ENCODE results near the gene ADNP2.
A peak's percentile ranks its signal among the peaks of the same experiment; 100 is the strongest.

Gene ADNP2

DNA sequence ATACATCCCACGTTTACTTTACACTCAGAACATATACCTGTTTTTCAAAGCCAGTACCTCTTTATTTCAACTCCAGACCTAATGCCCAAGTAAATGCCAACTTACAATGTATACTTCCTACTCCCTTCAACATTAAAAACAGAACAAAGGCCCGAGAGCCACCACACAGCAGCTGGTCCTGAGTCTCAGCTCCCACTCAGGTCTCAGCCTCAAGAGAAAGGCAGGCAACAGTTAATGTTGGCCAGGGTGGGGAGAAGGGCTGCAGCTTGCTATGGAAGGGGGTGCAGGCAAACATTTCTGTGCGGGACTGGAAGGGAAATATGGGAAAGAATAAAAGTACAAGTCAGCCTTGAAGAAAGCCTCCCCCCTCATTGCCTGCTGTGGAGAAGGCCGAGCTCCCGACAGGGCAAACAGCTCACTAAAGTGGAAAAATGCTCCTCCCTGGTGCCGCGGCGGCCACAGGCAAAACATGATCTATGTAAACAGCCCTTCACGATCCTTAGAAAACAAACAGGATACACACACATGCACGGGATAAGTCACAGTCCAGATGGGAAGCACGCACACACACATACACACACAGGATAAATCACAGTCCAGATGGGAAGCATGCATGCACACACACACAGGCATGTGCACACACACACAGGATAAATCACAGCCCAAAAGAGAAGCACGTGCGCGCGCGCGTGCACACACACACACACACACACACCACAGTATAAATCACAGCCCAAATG lies 67.4 kb downstream of the ADNP2 start:
- Histone ChIP-seq H3K27me3 (ENCODE audit: control insufficient read depth in 1 of 2, insufficient read depth in 2 of 2, low read length in 2 of 2) (no peaks in the 10 kb centered on the region), H3K27ac (ENCODE audit: low read depth, low read length) (no peak overlapping the region), H3K9ac (ENCODE audit: low read length) (no peak overlapping the region), H3K36me3 (ENCODE audit: insufficient read depth, low read length) (no peaks in the 10 kb centered on the region), H3K4me1 (ENCODE audit: insufficient read depth, low read length) (peaks cover 16% of the 10 kb centered on the region), H3K4me3 (ENCODE audit: low read depth in 1 of 2, low read length in 2 of 2) (peak overlapping the region in 1 of 2 donors; percentile 35), H3K9me3 (ENCODE audit: low read length) (no peaks in the 10 kb centered on the region)

DNA sequence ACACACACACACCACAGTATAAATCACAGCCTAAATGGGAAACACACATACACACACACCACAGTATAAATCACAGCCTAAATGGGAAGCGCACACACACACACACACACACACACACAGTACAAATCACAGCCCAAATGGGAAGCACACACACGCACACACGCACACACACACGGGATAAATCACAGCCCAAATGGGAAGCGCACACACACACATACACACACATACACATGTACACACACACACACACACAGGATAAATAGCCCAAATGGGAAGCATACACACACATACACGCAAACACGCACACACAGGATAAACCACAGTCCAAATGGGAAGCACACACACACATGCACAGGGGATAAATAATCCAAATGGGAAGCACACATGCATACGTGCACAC lies 68.1 kb downstream of the ADNP2 start:
- H3K4me1 ChIP-seq (ENCODE audit: insufficient read depth, low read length): peaks cover 12% of the 10 kb centered on the region
- H3K36me3 ChIP-seq (ENCODE audit: insufficient read depth, low read length): no peaks in the 10 kb centered on the region
- no peak overlapping the region for H3K9ac ChIP-seq (ENCODE audit: low read length)
- peak overlapping the region in 1 of 2 donors; percentile 35 for H3K4me3 ChIP-seq (ENCODE audit: low read depth in 1 of 2, low read length in 2 of 2)
- no peaks in the 10 kb centered on the region for H3K9me3 ChIP-seq (ENCODE audit: low read length)
- H3K27me3 ChIP-seq (ENCODE audit: control insufficient read depth in 1 of 2, insufficient read depth in 2 of 2, low read length in 2 of 2): no peaks in the 10 kb centered on the region
- no peak overlapping the region for H3K27ac ChIP-seq (ENCODE audit: low read depth, low read length)

DNA sequence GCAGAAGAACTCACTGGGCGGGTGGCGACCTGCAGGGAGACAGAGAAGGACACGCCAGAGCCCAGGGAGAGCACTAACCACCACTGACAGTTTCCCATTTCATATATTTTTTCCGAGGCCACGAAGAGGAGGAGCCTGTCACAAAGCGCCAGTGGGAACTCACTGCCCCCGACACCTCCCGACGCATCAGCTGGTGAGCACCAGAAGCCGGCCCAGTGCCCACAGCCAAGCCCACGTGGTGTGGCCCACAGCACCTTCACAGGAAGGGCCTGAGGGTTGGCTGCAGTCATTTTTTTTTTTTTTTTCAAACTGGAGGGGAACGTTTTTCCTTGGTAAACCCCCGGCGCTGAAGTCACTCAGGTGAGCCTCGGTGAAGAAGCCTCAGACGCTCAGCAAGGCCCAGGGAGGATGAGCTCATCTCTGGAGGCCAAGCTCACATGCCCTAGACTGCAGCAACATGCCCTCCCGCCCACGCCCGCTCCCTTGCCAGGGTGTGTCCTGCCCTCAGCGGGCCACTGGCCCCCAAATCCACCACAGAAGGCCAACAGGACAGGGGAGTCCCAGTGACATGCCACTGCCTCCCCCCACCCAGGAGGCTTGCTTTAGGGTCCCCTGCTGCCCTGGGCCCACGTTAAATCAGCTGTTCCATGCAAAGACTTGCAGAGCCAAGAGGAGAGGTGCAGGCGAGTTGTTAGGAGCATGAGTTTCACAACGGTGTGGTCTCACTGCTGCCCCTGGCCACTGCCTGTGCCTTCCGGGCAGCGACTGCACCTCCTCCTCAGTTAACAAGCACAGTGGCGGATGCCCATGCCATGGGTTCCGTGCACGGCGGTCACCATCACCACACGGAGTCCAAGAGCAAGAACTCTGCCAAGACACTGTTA lies 70.1 kb downstream of the ADNP2 start:
- Histone ChIP-seq H3K36me3 (ENCODE audit: insufficient read depth, low read length) (no peaks in the 10 kb centered on the region), H3K4me1 (ENCODE audit: insufficient read depth, low read length) (peaks cover 12% of the 10 kb centered on the region), H3K9ac (ENCODE audit: low read length) (no peak overlapping the region), H3K27ac (ENCODE audit: low read depth, low read length) (no peak overlapping the region), H3K27me3 (ENCODE audit: control insufficient read depth in 1 of 2, insufficient read depth in 2 of 2, low read length in 2 of 2) (no peaks in the 10 kb centered on the region), H3K9me3 (ENCODE audit: low read length) (no peaks in the 10 kb centered on the region), H3K4me3 (ENCODE audit: low read depth in 1 of 2, low read length in 2 of 2) (no peak overlapping the region)

DNA sequence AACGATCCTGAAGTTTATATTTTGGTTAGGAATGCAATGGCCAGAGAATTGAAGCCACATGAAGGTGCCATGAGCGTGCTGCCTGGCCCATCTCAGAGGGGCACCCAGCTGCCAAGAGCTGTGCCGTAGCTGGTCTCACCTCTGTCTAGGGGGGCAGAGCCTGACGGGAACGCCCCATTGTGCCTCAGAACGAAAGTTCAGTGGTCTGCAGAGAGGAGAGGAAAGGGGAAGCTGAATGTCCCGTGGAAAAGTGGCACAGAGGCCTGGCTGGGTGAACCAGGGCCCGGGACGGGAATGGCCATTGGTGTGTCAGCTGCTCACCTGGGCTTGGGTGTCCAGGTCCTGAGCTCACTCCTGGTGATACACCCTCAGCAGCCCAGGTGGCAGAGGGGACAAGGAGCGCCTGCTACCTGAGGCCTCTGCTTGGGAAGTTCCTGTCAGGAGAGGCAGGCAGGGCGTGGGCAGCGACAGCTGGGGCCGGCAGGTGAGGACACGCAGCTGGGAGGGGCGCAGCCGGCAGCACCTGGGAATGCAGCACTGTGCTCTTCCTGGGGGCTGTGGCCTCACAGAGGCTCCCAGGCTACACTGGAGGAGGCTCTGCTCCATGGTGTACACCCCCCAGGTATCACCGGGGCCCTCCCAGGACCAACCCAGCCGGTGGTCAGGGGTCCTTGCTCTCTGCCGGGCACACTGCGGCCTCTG lies 70.9 kb downstream of the ADNP2 start:
- Histone ChIP-seq H3K4me3 (ENCODE audit: low read depth in 1 of 2, low read length in 2 of 2) (no peak overlapping the region), H3K27ac (ENCODE audit: low read depth, low read length) (no peak overlapping the region), H3K27me3 (ENCODE audit: control insufficient read depth in 1 of 2, insufficient read depth in 2 of 2, low read length in 2 of 2) (no peaks in the 10 kb centered on the region), H3K9ac (ENCODE audit: low read length) (no peak overlapping the region), H3K9me3 (ENCODE audit: low read length) (no peaks in the 10 kb centered on the region), H3K4me1 (ENCODE audit: insufficient read depth, low read length) (peaks cover 12% of the 10 kb centered on the region), H3K36me3 (ENCODE audit: insufficient read depth, low read length) (no peaks in the 10 kb centered on the region)

DNA sequence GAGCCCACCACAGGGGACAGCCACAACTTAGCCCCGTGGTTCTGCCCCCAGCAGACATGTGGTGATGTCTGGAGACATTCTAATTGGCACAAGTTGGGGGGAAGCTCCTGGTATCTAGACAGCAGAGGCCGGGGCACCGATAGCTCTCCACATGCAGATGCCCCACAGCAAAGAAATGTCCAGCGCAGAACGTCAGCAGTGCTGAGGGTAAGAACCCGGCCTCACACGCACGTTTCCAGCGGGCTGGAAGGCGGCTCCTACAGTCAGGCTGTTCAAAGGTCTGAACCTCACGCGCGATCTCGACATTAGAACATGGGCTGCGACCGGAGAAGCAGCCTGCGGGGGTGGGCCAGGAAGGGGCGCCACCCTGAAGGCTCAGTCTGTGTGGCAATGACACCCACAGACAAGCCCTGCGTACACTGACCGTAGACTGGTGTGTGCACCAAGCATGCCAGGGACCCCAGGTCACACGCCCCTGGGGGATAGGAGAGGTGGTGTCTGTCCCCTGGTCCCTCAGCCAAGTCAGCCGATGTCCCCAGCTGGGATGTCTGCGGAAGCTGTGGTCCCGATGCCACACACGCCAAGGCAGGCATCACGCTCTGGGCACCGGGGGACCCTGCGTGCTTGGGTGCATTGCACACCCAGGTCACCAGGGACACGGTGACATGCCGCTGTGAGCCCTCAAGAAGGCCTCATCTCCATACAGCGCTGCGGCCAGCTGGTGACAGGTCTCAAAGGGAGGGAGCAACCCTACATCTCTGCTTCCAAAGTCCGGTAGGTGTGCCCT lies 71.9 kb downstream of the ADNP2 start:
- no peak overlapping the region for H3K27ac ChIP-seq (ENCODE audit: low read depth, low read length)
- H3K4me1 ChIP-seq (ENCODE audit: insufficient read depth, low read length): peaks cover 12% of the 10 kb centered on the region
- no peaks in the 10 kb centered on the region for H3K9me3 ChIP-seq (ENCODE audit: low read length)
- H3K27me3 ChIP-seq (ENCODE audit: control insufficient read depth in 1 of 2, insufficient read depth in 2 of 2, low read length in 2 of 2): no peaks in the 10 kb centered on the region
- no peak overlapping the region for H3K9ac ChIP-seq (ENCODE audit: low read length)
- H3K4me3 ChIP-seq (ENCODE audit: low read depth in 1 of 2, low read length in 2 of 2): no peak overlapping the region
- no peaks in the 10 kb centered on the region for H3K36me3 ChIP-seq (ENCODE audit: insufficient read depth, low read length)

DNA sequence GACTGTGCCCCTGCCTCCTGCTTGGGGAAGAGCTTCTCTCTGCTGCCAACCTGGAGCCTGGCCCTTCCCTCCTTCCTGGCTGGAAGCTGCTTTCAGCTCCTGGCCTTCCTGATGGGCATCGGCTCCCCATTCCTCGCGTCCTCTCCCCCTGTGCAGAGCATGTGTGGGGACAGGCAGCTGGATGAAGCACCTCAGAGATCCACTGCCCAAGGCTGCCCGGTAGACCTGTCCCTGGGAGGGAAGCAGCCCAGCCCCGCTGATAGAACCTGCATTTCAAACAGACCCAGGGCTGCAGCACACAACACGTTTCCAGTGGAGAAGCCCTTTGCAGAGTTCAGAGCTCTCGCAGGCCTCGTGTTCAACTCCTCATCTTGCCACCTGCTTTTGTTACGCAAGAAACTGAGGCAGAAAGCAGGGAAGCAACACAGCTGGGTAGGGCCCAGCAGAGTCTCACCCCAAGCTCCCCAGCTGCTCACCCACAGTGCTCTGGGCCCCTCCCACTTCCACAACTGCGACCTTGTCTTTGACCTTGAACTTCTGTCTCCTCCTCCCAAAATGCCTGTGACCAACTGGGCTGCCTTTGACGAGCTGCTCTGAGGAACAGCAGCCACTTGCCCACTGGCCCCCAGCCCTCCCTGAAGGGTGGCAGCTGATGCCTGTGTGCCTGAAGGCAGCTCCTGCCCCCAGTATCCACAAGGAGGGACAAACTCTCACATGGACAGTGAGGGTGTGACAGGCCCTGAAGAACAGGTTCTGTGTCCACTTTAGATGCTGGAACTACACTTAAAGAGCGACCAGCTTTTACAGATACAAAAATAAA lies 72.8 kb downstream of the ADNP2 start:
- H3K4me1 ChIP-seq (ENCODE audit: insufficient read depth, low read length): peaks cover 5% of the 10 kb centered on the region
- no peaks in the 10 kb centered on the region for H3K36me3 ChIP-seq (ENCODE audit: insufficient read depth, low read length)
- no peaks in the 10 kb centered on the region for H3K27me3 ChIP-seq (ENCODE audit: control insufficient read depth in 1 of 2, insufficient read depth in 2 of 2, low read length in 2 of 2)
- no peak overlapping the region for H3K9ac ChIP-seq (ENCODE audit: low read length)
- no peaks in the 10 kb centered on the region for H3K9me3 ChIP-seq (ENCODE audit: low read length)
- no peak overlapping the region for H3K27ac ChIP-seq (ENCODE audit: low read depth, low read length)
- H3K4me3 ChIP-seq (ENCODE audit: low read depth in 1 of 2, low read length in 2 of 2): no peak overlapping the region

DNA sequence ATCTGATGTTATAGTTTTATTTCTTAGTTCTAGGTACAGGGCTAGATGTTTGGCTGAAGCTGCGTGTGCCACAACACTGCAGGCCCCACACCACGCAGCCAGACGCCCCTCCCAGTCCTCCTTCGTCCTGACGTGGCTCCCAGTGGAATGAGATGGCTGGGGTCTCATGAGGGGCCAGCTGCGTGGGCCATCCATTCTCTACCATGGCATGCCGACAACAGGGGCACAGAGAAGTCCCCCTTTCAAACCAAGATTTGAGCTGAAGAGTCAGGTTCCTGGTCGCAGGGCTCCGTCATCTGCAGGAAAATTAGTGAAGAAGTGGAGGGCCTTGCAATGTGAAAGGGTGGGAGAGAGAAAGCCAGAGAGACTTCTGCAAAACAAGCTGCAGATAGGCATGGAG lies 73.8 kb downstream of the ADNP2 start:
- Histone ChIP-seq H3K9ac (ENCODE audit: low read length) (no peak overlapping the region), H3K4me3 (ENCODE audit: low read depth in 1 of 2, low read length in 2 of 2) (no peak overlapping the region), H3K4me1 (ENCODE audit: insufficient read depth, low read length) (no peaks in the 10 kb centered on the region), H3K27ac (ENCODE audit: low read depth, low read length) (no peak overlapping the region), H3K9me3 (ENCODE audit: low read length) (no peaks in the 10 kb centered on the region), H3K36me3 (ENCODE audit: insufficient read depth, low read length) (no peaks in the 10 kb centered on the region), H3K27me3 (ENCODE audit: control insufficient read depth in 1 of 2, insufficient read depth in 2 of 2, low read length in 2 of 2) (no peaks in the 10 kb centered on the region)

DNA sequence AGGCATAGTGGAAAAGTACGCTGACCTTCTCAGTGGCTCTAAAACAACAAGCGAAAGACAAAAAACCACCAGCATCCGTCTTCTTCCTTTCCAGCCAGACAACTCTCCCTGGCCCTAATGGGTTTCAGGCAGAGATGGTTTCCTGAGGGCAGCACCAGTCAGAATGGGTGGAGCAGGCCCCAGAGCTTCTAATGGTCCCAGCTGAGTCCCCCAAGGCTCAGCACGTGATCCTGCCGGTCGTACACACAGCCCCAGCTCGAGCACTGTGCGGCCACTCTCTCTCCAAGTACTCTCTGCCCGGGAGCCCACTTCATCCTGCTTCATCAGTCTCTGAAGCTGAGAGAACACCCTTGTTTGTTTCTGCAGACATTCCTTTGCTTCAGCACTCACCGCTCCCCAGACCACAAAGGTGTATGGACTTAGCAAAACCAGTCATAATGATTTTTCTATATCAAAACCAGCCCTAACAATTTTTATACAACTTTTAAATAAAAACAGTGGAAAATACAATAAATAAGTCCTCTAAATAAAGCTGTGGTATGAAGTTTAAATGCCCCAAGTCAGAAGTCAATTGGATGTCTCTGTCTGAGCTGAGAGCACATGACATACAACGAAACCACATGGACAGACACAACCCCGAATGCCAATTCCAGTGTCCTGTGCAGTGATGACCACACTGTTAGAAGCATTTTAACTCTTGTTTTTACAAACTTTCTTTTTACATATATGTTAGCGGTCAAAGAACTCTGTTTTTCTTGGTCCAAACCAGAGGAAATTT lies 74.4 kb downstream of the ADNP2 start:
- Histone ChIP-seq H3K4me3 (ENCODE audit: low read depth in 1 of 2, low read length in 2 of 2) (no peak overlapping the region), H3K27ac (ENCODE audit: low read depth, low read length) (no peak overlapping the region), H3K9ac (ENCODE audit: low read length) (no peak overlapping the region), H3K36me3 (ENCODE audit: insufficient read depth, low read length) (no peaks in the 10 kb centered on the region), H3K27me3 (ENCODE audit: control insufficient read depth in 1 of 2, insufficient read depth in 2 of 2, low read length in 2 of 2) (no peaks in the 10 kb centered on the region), H3K9me3 (ENCODE audit: low read length) (no peaks in the 10 kb centered on the region), H3K4me1 (ENCODE audit: insufficient read depth, low read length) (no peaks in the 10 kb centered on the region)

DNA sequence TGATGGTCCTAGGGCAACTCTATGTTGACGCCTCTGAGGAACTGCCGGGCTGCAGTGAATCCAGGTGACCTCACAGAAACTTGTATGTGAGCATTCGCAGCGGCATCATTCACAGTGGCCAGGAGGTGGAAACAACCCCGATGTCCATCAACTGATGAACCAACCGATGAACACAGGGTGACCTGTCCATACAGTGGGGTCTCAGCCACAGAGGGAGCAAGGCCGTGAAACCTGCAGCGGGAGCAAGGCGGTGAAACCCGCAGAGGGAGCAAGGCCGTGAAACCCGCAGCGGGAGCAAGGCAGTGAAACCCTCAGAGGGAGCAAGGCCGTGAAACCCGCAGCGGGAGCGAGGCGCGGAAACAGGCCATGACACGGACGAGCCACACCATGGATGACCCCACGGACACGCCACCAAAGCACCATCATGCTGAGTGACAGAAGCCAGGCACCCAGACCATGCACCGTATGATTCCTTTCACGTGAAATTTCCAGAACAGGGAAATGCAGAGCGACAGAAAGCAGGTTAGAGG lies 75.2 kb downstream of the ADNP2 start:
- no peak overlapping the region for H3K27ac ChIP-seq (ENCODE audit: low read depth, low read length)
- no peaks in the 10 kb centered on the region for H3K36me3 ChIP-seq (ENCODE audit: insufficient read depth, low read length)
- H3K4me3 ChIP-seq (ENCODE audit: low read depth in 1 of 2, low read length in 2 of 2): no peak overlapping the region
- no peaks in the 10 kb centered on the region for H3K4me1 ChIP-seq (ENCODE audit: insufficient read depth, low read length)
- no peaks in the 10 kb centered on the region for H3K27me3 ChIP-seq (ENCODE audit: control insufficient read depth in 1 of 2, insufficient read depth in 2 of 2, low read length in 2 of 2)
- H3K9me3 ChIP-seq (ENCODE audit: low read length): no peaks in the 10 kb centered on the region
- no peak overlapping the region for H3K9ac ChIP-seq (ENCODE audit: low read length)

DNA sequence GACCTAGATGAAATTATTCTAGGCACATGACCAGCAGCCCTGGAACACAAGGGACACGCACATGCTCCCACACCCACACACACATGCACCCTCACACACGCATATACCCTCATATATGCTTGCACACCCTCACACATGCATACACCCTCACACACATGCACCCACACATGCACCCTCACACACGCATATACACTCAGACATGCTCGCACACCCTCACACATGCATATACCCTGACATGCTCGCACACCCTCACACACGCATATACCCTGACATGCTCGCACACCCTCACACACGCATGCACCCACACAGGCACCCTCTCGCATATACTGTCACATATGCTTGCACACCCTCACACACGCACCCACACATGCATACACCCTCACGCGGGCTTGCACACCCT lies 76.5 kb downstream of the ADNP2 start:
- Histone ChIP-seq H3K4me3 (ENCODE audit: low read depth in 1 of 2, low read length in 2 of 2) (no peak overlapping the region), H3K4me1 (ENCODE audit: insufficient read depth, low read length) (no peaks in the 10 kb centered on the region), H3K27me3 (ENCODE audit: control insufficient read depth in 1 of 2, insufficient read depth in 2 of 2, low read length in 2 of 2) (no peaks in the 10 kb centered on the region), H3K36me3 (ENCODE audit: insufficient read depth, low read length) (no peaks in the 10 kb centered on the region), H3K9me3 (ENCODE audit: low read length) (no peaks in the 10 kb centered on the region), H3K27ac (ENCODE audit: low read depth, low read length) (no peak overlapping the region), H3K9ac (ENCODE audit: low read length) (no peak overlapping the region)

Data from muscle layer of colon (tissue), 2 donors.